GM12891 (cell line): ENCODE data around the gene ADK. TPM values are rescaled to one million over a fixed set of nuclear protein-coding genes. Genes with fewer than 3 reads are reported as not detected.

ENCODE experiments used
- DNase-seq: peaks from one replicate; pipeline ENCODE4 v3.0.0; 2011; ENCODE audit warnings: low spot score; ENCODE audit not compliant: insufficient read length
- FAIRE-seq: peaks from 2 replicates; lab custom pipeline; 2011; peaks lifted over from hg19 to GRCh38; lab: Jason Lieb, UNC
- PAX5 ChIP-seq: IDR thresholded peaks from 2 replicates; pipeline ENCODE4 v1.6.1; 2011; ENCODE audit warnings: low read length, moderate library complexity, mild to moderate bottlenecking; ENCODE audit not compliant: insufficient read depth, severe bottlenecking
- POLR2A ChIP-seq: IDR thresholded peaks from 2 replicates; pipeline ENCODE4 v1.6.1; 2011; ENCODE audit warnings: low read depth, low read length, control low read depth
- POLR2AphosphoS5 ChIP-seq: IDR thresholded peaks from 2 replicates; pipeline ENCODE4 v1.6.1; 2011; ENCODE audit warnings: low read depth, low read length, control low read depth
- POU2F2 ChIP-seq: IDR thresholded peaks from 2 replicates; pipeline ENCODE4 v1.6.1; 2011; ENCODE audit warnings: low read depth, mild to moderate bottlenecking, control low read depth, low read length, moderate library complexity
- SPI1 ChIP-seq: IDR thresholded peaks from 2 replicates; pipeline ENCODE4 v1.6.1; 2011; ENCODE audit warnings: low read depth, low read length, control low read depth
- TAF1 ChIP-seq: IDR thresholded peaks from 2 replicates; pipeline ENCODE4 v1.6.1; 2011; ENCODE audit warnings: low read depth, low read length, control low read depth
- polyA plus RNA-seq: library from polyadenylated mRNA; unstranded; fragments of >200 nt; gene quantifications from one replicate; pipeline ENCODE4 v1.2.1, GENCODE V29; 2012; ENCODE audit warnings: low read depth, missing spikeins, inconsistent platforms; ENCODE audit not compliant: missing spikeins

The ADK gene
- polyA plus RNA-seq, result 33.4 TPM

DNA sequence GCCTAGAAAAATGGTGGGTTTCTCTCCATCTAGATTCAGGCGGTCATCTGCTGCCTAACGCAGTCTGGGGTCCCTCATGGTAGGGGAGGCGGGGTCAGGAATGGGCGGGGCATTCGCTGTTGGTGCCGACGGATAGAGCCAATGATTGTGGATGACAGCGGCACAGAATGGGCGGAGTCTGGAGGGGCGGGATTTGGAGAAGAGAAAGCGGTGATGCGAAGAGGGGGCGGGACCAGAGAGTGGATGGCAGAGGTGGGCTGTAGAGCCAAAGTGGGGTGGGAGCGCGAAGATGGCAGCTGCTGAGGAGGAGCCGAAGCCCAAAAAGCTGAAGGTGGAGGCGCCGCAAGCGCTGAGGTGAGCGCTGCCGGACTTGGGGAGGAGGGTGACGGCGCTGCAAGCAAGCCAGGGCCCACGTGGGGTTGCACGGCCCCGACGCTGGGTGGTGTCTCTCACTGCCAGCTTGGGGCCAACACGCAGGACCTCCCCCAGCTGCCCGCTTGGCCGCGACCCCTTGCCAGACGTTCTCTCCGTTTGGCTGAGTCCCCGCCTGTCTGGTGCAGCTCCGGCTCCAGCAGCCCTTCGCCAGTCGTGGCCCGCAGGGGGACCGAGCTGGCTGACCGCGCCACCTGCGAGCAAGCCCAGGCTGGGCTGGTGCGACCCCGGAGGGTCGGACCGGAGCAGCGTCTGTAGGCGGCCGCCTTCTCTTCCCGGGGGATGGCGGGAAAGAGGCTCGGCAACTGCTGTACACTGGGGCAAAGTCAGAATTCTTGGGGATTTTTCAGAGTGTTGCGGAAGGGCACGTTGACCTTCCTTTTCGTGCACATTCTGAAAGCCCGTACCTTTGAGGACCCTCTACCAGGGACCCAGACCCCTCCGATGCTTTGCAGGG, at the start of gene ADK:
ADK (plus strand) TSS at position 232 of the 889 bp plus-strand sequence; CDS start at position 290, 58 bp downstream.
- DNase-seq (peak; percentile 87), FAIRE-seq (peak; percentile 98)
- no peak for TF ChIP-seq SPI1
- TF ChIP-seq PAX5, result no peak
- TF ChIP-seq POU2F2, result 0 out of 2 replicates have a peak, but pooled peaks have one; percentile 26
- TF ChIP-seq POLR2AphosphoS5, result no peak
- TF ChIP-seq TAF1, result peak; percentile 44
- peak; percentile 75 for TF ChIP-seq POLR2A

DNA sequence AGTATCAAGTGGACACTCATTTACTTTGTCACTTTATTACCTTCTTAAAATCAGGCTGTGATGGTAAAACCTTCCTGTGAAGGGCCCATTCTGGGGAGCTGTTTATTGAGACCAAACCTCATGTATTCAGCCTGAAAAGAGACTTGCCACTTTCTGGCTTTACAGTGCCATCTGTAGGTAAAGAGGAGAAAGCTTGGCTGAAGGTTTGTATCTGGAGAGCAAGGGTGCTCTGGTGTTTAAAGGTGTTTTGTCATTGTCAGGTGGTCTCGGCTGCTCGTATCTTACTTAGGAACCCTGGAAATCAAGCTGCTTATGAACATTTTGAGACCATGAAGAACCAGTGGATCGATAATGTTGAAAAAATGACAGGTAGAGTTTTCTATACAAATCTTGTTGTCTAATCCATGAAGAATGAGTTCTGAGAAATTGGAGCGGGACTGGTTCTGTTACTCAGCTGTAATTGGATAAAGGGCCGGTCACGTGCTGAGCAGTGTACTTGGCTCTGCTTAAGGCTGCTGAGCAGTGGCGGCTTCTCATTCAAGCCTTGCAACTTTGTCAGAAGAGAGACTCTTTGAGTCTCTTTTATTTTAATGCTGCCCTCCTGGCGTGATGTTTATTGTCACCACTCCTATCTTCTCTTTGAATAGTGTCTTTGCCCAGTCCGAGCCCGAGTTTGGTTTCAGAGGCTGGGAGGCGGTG, 47.3 kb upstream of the ADK start:
- peak; percentile 30 for DNase-seq

DNA sequence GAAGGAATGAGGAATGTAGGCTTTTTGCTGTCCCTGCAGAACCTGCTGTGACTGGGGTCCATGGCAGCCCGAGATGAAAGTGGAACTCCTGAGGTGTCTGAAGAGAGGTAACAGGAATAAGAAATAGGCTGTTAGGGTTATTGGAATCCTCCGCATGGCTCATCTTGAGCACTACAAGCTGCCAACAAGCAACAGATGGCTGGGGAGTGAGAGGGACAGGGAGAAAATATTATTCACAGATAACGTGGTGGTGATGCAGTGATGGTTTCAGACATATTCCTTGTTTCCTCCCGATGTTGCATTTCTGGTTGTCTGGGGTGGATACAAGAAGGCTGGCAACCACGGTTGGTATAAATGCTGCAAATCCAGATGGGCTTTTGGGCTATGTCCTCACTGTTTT, 46.5 kb upstream of the ADK start:
- DNase-seq, result no peak
- no peak for TF ChIP-seq POLR2A
- TF ChIP-seq POU2F2, result no peak
- TF ChIP-seq POLR2AphosphoS5, result no peak
- TF ChIP-seq SPI1, result no peak
- no peak for TF ChIP-seq TAF1
- TF ChIP-seq PAX5, result no peak
- FAIRE-seq, result no peak

More for the DNA sequence above, 47.3 kb upstream of the ADK start:
- TF ChIP-seq SPI1 (no peak), POU2F2 (no peak), POLR2AphosphoS5 (no peak), PAX5 (no peak), POLR2A (no peak), TAF1 (no peak)
- FAIRE-seq, result peak; percentile 74

DNA sequence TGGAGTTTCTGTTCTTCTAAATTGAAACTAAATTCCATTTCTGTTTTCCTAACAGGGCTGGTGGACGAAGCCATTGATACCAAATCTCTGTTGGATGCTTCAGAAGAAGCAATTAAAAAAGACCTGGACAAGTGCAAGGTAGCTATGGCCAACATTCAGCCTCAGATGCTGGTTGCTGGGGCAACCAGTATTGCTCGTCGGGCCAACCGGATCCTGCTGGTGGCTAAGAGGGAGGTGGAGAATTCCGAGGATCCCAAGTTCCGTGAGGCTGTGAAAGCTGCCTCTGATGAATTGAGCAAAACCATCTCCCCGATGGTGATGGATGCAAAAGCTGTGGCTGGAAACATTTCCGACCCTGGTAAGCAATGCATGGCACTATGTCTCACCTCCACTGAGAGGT, 46.0 kb upstream of the ADK start:
- TF ChIP-seq POLR2AphosphoS5, result no peak
- TF ChIP-seq POLR2A, result no peak
- no peak for TF ChIP-seq SPI1
- no peak for TF ChIP-seq PAX5
- TF ChIP-seq TAF1, result no peak
- no peak for TF ChIP-seq POU2F2
- DNase-seq, result no peak
- no peak for FAIRE-seq

DNA sequence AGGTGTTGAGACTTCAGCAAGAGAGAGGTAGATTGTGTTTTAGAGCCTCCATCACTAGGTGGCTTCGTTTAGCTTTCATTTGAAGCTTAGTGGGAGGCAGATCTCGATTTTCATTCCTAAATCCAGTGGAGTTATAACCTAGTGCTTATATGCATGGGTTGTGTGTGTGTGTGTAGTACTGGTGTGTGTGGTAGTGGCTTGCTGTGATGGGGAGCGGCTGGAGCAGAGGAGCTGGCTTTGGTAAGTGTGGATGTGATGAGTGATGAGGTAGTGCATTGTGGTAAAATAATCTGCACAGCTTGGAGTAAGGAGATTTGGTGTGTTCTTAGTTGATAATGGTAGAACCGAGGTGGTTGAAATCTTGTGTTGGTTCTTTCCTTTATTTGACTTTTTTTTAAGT, 43.6 kb upstream of the ADK start:
- no peak for DNase-seq
- FAIRE-seq, result no peak
- TF ChIP-seq POLR2AphosphoS5 (no peak), PAX5 (no peak), SPI1 (no peak), TAF1 (no peak), POLR2A (no peak), POU2F2 (no peak)

DNA sequence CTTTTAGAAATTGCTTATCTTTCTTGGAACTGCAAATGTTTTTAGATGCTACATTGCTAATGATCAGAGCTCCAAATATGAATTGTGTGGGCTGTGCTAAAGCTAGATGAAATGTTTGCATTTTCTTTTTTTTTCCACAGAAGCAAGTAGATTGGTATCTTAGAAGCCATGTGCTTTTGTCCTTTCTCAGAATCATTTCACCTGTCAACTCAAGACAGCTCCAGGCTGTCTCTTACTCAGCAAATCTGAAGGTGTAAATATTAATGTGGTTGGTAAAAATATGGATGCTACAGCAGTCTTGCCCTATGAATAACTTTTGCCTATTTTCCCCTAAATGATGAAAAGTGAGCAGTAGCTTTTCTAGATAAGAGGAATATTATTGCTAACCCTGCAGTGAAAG, 41.6 kb upstream of the ADK start:
- DNase-seq (no peak), FAIRE-seq (no peak)
- no peak for TF ChIP-seq POLR2A
- no peak for TF ChIP-seq SPI1
- TF ChIP-seq POLR2AphosphoS5, result no peak
- no peak for TF ChIP-seq PAX5
- TF ChIP-seq POU2F2, result no peak
- no peak for TF ChIP-seq TAF1

DNA sequence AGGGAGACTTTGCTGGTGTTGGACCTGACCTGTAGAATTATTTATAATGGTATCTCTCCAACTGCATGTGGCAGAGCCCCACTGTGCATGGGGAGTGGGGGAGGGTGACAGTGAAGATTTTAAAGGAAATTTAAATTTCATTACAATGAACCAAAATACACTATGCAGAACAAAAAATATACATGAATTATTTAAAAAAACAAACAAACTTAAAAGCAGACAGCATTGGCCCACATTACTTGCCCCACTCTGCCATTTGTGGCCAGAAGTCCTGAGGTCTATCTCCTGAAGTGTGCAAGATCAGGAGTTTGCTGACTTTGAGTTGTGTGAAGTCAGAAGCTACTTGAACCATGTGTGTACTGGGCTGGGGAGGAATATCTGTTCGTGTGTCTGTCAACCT, 40.9 kb upstream of the ADK start:
- FAIRE-seq, result no peak
- TF ChIP-seq SPI1 (no peak), POLR2AphosphoS5 (no peak), PAX5 (no peak), POLR2A (no peak), TAF1 (no peak), POU2F2 (no peak)
- DNase-seq, result no peak

DNA sequence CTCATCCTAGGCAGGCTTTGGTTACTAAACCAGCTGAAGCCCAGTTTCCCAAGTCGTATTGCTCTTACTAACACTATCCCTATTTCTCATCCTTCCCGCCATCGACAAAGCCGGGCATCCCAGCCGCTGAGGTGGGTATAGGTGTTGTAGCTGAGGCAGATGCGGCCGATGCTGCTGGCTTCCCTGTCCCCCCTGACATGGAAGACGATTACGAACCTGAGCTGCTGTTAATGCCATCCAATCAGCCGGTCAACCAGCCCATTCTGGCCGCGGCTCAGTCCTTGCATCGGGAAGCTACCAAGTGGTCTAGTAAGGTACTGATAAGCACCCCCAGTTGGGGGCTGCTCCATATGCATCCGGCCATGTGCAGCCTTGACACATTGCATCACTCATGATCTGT, 39.2 kb upstream of the ADK start:
- FAIRE-seq, result no peak
- no peak for TF ChIP-seq PAX5
- no peak for TF ChIP-seq POLR2AphosphoS5
- no peak for TF ChIP-seq TAF1
- no peak for TF ChIP-seq POLR2A
- TF ChIP-seq SPI1, result no peak
- no peak for TF ChIP-seq POU2F2
- no peak for DNase-seq

DNA sequence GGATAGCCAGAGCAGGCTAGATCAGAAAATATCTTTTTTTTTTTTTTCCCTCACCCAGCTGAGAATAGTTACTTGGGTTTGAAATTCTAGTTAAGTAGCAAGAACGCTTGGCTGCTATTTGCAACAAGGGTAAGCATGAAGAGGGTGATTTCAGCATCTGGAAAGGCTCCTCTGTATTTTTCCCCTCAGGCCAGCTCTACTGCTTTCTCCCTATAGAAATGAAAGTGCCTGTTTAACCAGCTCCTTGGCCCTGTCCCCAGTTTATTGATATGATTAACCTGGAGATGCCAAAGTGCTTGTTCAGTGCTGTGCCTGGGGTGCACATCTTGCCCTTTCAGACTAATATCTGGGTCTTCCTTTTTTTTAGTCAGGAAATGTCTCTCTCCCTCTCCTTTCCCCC, 37.5 kb upstream of the ADK start:
- FAIRE-seq (no peak), DNase-seq (no peak)
- TF ChIP-seq TAF1, result no peak
- no peak for TF ChIP-seq POLR2A
- no peak for TF ChIP-seq SPI1
- TF ChIP-seq PAX5, result no peak
- TF ChIP-seq POLR2AphosphoS5, result no peak
- no peak for TF ChIP-seq POU2F2

DNA sequence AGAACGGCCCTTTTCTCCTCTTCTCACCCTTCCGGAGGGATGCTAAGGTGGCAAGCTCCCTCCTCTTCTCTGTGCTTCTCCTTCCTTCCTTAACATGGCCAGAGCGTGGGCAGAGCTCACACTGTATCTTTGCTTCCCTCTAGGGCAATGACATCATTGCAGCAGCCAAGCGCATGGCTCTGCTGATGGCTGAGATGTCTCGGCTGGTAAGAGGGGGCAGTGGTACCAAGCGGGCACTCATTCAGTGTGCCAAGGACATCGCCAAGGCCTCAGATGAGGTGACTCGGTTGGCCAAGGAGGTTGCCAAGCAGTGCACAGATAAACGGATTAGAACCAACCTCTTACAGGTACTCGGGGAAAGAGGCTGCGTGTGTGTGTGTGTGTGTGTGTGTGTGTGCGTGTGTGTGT, 37.0 kb upstream of the ADK start:
- no peak for DNase-seq
- FAIRE-seq, result no peak
- no peak for TF ChIP-seq POU2F2
- no peak for TF ChIP-seq POLR2A
- no peak for TF ChIP-seq POLR2AphosphoS5
- TF ChIP-seq PAX5, result no peak
- TF ChIP-seq SPI1, result no peak
- TF ChIP-seq TAF1, result no peak
